ENCODE results near the gene TSPEAR. TPM values are rescaled to one million over a fixed set of nuclear protein-coding genes. Genes with fewer than 3 reads are reported as not detected.

The TSPEAR gene
- total and polyA plus RNA-seq, 2 of the 13 experiments (the other 11 are each of a cell fraction or from before 2014, with no cell fraction given): 0.07 to 0.32 TPM

DNA sequence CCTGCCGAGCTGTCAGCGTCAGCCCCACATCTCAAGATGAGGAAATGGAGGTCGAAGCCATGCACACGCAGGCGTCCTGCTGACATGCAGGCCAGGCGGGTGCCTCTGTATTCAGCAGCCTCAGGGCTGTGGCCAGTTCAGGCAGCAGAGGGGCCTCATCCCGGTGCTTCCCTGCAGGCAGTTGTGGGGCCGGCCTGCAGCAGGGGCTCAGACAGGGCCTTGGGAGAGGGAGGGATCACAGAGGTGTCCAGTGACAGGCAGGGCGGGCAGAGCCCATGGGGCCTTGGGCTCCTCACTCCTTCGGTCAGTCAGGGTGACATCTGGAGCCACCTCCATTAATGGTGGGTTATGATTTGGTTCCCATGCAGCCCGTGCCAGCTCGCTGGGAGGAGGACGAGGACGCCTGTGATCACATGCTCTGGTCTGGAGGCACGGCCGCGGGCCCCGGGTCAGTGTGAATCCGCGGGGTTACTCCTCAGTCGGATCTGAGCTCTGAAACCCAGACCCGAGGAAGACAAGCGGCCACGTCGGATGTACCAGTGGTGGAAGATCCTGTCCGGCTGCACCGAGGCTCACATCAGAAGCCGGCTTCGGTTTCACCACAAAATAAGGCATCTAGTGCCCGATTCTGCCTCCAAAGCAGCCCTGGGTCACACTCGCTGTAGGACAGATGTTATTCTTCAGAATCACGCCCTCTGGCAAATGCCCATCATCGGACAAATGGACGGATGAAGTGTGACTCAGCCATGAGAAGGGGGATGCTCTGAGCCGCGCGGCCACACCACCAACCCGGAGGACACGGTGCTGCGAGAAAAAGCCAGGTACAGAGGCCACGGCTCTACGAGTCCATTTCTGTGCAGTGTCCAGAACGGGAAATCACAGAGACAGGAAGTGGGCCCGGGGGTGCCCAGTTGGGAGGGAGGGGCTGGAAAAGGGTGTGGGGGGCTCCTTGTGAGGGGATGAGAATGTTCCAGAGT lies 204.8 kb downstream of the TSPEAR start (continued):
- TF ChIP-seq ZNF350 (CRISPR knock-in tag; IDR thresholded peaks at IDR 0.05; ENCODE audit: borderline replicate concordance, low read depth) (peak; percentile 30; the same call in 1 of the 2 replicates), TEAD2 (CRISPR knock-in tag; IDR thresholded peaks at IDR 0.05) (no peak), FOSL1 (CRISPR knock-in tag; IDR thresholded peaks at IDR 0.05; ENCODE audit: borderline replicate concordance) (no peak), ARHGAP35 (CRISPR knock-in tag; IDR thresholded peaks at IDR 0.05; ENCODE audit: borderline replicate concordance) (no peak), SIX4 (CRISPR knock-in tag; IDR thresholded peaks at IDR 0.05) (peak; percentile 55; the same call in 1 of the 2 replicates), BORCS8-MEF2B (CRISPR knock-in tag; IDR thresholded peaks at IDR 0.05) (no peak; the same call in 1 of the 2 replicates), RBAK (CRISPR knock-in tag; IDR thresholded peaks at IDR 0.05) (no peak), ZNF12 (CRISPR knock-in tag; IDR thresholded peaks at IDR 0.05) (no peak), ZNF24 (IDR thresholded peaks at IDR 0.05) (no peak), RFXANK (CRISPR knock-in tag; IDR thresholded peaks at IDR 0.05) (no peak), NFIB (CRISPR knock-in tag; IDR thresholded peaks at IDR 0.05; ENCODE audit: borderline replicate concordance) (no peak), HOXD1 (CRISPR knock-in tag; IDR thresholded peaks at IDR 0.05) (no peak), NKX3-1 (CRISPR knock-in tag; IDR thresholded peaks at IDR 0.05) (no peak), CHCHD3 (CRISPR knock-in tag; IDR thresholded peaks at IDR 0.05) (no peak), JUNB (CRISPR knock-in tag; IDR thresholded peaks at IDR 0.05; ENCODE audit: borderline replicate concordance) (no peak), MAFK (conservative IDR thresholded peaks at IDR 0.05 in 1 of 2, IDR thresholded peaks at IDR 0.05 in 1 of 2; ENCODE audit: low read length in 2 of 2) (no peak), ZNF260 (CRISPR knock-in tag; IDR thresholded peaks at IDR 0.05; ENCODE audit: borderline replicate concordance, low read depth) (no peak), ZNF556 (CRISPR knock-in tag; IDR thresholded peaks at IDR 0.05; ENCODE audit: borderline replicate concordance) (no peak; the same call in 1 of the 2 replicates), SP2 (CRISPR knock-in tag; IDR thresholded peaks at IDR 0.05) (0 out of 2 replicates have a peak, but pooled peaks have one; percentile 38), PHF20 (CRISPR knock-in tag; IDR thresholded peaks at IDR 0.05) (no peak)
- TF ChIP-seq, protein P1, sequence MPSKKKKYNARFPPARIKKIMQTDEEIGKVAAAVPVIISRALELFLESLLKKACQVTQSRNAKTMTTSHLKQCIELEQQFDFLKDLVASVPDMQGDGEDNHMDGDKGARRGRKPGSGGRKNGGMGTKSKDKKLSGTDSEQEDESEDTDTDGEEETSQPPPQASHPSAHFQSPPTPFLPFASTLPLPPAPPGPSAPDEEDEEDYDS (CRISPR knock-in tag; IDR thresholded peaks at IDR 0.05): no peak
- TF ChIP-seq, protein P2, sequence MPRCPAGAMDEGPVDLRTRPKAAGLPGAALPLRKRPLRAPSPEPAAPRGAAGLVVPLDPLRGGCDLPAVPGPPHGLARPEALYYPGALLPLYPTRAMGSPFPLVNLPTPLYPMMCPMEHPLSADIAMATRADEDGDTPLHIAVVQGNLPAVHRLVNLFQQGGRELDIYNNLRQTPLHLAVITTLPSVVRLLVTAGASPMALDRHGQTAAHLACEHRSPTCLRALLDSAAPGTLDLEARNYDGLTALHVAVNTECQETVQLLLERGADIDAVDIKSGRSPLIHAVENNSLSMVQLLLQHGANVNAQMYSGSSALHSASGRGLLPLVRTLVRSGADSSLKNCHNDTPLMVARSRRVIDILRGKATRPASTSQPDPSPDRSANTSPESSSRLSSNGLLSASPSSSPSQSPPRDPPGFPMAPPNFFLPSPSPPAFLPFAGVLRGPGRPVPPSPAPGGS (CRISPR knock-in tag; IDR thresholded peaks at IDR 0.05): 0 out of 2 replicates have a peak, but pooled peaks have one; percentile 26
